GM19240 (cell line): ENCODE measurements around the gene PDE4B.
A peak's percentile ranks its signal among the peaks of the same experiment; 100 is the strongest.

Experiments used
- DNase-seq: peaks from one replicate; pipeline ENCODE4 v3.0.0; 2011; ENCODE audit warnings: low spot score; ENCODE audit not compliant: insufficient read length

PDE4B gene

DNA sequence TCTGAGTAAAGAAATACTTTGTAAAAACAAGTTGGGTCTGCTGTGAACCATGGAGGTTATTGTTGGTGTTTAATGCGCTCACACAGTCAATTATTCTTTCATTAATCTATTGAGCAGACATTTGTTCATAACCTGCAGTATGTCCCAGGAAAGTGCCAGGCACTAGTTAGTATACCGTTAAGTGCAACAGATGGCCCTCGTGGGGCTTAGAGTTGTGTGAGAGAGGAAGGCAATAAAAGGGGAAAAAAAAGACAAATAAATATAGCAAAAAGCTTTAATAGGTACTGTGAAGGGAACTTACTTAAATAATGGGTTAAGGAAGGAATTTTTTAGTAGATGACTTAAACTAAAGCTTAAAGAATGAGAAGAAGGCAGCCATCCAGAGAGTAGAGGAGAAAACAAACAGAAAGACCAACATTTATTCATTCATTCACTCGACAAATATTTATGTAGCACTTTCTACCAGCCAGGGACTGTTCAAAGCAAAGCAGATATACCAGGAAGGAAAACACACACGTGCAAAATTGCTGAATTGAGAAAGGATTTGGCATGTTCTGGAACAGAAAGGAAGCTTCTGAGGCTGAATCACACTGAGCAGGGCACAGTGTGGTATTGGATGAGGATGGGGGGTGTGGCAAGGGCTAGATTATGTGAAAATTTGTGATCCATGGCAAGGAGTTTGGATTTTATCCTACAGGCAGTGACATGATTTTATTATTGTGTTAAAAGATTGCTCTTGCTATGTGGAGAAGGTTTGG is 445.2 kb downstream of the PDE4B start:
- DNase-seq: no peak

- no peak for DNase-seq
Observed at GRCh38 chr1:66239834-66240233, 447.1 kb downstream of the PDE4B start.

- no peak for DNase-seq
Observed at GRCh38 chr1:66240491-66241484, 448.1 kb downstream of the PDE4B start.

DNA sequence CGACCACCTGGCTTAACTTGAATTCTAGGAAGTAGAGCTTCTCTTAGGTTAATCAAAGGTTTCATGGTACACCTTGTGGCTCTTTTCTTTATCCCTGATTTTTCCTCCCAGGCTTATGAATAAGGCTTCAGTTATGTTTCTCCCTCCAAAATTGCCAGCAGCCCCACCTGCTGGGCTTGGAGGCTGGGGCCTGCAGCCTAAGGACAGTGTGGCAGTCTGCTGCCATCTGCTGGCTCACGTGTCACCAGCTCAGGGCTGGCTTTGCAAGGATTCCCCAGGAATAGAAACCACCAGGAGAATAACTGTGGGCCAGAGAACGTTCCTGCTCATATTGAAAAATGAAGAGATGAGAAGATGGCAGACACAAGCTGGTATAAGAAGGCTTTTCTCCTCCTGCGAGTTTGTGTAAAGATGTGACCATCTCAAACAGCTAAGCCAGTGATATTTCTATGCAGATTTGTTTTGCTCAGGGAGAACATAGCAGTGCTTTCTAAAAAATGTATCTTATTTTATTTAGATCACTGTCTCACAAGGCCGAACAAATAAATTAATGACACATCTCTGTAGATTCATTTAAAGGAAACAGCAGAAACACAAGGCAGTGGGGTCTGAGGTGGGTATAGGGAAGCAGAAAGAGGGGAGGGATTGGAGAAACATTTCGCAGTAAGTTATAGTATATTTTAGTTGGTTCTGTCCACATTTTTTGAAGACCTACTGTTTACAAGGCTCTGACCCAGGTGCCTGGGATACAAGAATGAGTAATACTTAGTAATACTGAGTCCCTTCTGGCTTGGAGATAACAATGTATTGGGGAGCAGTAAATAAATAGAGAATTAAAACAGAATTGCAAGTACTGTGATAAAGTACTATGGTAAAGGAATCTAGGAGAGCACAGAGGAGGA is 450.2 kb downstream of the PDE4B start:
- DNase-seq: peak; percentile 19

DNA sequence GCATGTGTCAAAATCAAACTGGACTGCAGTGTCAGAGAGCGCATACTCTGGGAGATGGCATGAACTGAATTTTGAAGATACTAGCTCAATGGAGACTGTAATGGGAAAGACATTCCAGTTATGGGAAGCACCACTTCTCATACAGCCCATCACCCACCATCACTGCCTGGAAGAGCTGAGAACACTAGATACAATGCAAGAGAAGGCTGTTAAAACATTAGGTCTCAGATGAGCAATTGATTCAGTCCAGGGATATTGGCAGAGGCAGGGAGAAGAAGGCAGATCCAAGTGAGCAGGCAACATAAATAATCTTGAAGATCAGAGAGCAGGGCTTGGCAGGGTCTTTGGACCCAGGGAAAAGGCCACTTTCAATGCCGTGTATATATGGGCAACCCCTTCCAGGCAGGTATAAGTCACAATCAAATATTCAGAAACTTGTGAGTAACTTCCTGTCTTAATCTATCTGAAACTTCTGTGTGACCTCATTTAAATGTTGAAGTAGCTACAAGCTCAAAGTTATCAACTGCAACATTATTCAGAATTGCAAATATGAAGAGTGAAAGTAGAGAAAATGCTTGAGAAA is 450.9 kb downstream of the PDE4B start:
- no peak for DNase-seq

DNA sequence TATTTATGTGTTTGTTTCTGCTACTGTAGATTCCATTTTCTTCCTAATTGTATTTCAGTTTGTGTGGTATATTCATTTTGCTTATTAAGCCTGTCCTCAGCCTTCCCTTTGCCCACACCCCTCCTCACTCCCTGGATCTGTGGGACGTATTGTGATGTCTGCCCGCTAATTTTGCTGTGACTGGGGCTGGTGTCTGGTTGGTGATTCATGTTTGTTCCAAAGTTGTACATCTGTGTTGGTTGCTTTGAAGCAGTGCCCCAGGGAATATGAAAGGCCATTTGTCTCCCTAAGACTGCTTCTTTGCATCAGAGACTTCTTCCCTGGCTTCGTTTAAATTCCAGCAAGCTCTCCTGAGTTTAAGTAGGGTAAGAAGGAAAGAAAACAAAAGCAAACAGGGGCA is 451.7 kb downstream of the PDE4B start:
- DNase-seq: no peak

DNA sequence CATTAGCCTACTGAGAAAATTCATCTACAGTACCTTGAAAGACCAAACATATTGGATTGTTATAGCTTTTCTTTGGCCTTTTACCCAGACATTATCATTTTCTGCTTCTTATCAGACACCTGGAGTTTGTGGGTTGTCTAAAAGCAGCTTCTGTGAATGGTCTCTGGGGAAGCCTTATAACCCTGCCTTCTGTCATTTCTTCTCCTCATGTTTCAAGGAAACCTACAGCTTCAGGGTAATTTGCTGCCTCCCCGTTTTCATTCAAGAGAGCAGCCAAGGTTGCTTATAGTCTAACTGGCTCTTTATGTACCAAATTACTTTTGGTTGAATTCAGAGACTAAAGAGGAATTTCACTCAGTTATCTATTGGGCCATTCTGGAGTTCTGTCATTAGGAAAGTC is 453.0 kb downstream of the PDE4B start:
- DNase-seq: no peak

DNA sequence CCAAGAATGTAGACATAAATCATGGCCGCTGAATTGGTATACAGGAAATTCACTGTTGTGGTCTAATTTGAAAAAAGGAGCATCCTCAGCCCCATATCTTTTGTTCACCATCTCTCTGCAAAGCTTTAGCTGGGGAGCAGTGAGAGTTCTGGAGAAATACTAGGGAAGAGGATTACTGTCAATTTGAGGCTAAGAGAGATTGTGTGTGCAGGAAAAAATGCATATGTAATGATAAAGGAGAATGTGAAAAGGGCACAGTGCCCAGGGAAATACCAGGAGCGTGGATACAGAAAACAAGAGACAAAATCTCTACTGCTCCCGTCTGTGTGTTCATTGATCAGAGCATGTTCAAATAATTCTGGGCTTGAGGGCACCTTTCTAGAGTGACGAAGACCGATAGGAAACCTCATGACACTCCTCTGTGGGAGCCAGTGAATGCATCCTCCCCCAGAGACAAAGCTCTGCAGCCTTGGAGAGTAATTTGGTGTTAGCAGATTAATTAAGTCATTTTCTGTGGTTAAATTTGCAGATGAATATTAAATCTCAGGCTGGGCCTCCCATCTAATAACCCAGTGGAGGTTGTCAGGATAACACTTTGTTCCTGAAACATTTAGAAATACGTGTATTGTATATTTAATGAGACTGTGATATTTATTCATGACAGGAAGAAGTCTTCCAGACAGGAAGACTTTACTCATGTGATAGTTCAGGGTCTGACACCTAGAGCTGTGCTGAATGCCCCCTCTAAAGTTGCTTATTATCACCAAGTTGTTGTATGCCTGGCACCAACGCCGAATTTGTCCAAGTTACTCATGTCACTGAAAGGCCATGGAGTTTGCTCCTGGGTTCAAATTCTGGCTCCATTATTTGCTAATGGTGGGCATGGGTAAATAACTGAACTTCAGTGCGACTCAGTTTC is 453.9 kb downstream of the PDE4B start:
- DNase-seq: no peak

GRCh38 chr1:66247415-66248208 is 454.9 kb downstream of the PDE4B start:
- DNase-seq: no peak

DNA sequence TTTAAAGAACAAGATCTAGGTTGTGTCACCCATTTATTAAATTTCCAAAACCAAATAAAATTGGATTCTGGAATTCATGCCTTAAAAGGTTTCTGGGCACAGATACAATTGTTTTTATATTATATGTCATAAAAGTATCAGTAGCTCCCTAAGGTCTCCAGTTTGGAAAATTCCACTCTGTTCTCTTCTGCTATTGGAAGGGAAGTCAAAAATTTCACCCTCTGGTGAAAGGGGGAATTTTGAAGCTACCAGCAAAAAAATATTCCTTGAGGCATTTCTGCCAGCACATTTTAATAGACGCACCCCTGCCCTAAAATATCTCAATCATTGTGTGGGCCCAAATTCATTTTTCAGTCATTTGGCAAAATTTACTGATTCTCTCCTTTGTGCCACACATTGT is 455.6 kb downstream of the PDE4B start:
- no peak for DNase-seq

DNA sequence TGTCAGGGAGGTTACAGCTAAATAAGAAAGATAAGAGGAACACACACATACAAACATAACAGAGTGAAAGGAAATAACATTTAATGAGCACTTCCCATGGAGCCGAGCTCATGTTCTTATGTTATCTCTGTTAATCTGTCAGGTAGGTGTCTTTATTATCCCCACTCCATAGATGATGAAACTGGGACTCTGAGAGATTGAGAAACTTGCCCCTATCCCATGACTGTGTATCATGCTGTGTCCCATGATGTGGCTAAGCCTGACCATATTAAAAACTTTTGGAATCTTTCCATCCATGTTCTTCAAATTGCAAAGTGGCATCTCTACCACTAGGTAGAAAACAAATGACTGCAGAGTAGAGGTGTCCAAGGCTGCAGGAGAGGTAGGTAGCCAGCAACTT is 456.1 kb downstream of the PDE4B start:
- no peak for DNase-seq

- no peak for DNase-seq
Observed at GRCh38 chr1:66250075-66250474, 457.4 kb downstream of the PDE4B start.

- no peak for DNase-seq
Observed at GRCh38 chr1:66250478-66250877, 457.8 kb downstream of the PDE4B start.

DNA sequence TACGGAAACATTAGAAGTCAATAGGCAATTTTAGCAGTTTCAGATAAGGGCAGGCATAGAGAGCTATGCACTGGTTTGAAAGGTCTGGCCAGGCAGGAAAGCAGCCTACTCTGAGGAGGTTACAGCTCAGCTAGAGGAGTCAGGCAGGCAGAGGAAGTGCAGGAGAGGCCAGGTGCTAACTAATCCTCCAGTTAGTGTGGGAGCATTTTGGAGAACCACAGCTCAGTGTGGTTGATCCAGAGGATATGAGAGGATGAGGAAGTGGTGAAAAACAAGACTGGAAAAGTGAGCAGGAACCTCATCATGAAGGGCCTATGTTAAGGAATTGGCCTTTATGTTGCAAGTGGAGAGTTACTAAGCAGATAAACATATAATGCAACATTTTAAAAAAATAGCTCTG is 458.9 kb downstream of the PDE4B start:
- DNase-seq: no peak

DNA sequence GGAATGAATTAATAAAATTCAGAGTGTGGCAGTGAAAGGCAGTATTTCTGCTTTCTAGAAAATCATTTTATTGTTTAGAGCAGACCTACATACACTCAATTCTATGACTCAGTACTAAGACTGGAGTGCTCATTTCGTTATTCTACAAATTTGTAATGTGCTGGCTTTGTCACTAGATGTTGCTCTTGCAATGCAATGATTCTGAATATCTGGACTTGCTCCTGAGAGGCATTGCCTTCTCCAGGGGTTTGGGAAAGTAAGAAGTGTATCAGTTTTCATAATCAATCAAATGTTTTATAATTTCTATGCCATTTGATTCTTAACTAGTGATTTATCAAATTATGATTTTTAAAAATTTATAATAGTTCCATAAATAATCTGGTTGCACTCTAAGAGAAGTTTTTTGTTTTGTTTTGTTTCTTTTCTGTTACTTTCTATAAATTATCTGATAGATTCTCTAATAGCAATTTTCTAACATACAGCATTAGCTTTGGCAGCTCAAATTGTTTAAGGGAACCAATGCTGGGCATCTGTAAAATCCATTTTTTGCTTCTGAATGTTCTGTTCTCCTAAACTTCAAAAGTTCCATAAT is 460.7 kb downstream of the PDE4B start:
- DNase-seq: no peak

DNA sequence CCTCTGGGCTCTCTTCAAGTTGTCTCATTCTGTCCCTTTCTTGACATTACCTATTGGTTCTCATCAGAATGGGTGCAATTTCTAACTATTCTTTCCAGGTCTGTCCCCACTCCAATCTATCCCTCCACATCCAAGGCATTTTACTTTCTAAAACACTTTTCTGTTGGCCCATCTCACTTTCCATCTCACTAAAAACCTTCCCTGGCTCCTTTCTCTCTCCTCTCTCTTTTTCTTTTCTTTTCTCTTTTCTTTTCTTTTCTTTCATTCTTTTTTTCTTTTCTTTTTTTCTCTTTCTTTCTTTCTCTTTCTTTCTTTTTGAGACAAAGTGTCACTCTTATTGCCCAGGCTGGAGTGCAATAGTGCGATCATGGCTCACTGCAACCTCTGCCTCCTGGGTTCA is 462.1 kb downstream of the PDE4B start:
- DNase-seq: no peak

- DNase-seq: no peak
Observed at GRCh38 chr1:66256629-66257572, 464.2 kb downstream of the PDE4B start.
